Esophagus squamous epithelium (tissue), 5 donors: ENCODE data around the gene MYH7B. TPM values are rescaled to one million over a fixed set of nuclear protein-coding genes. Genes with fewer than 3 reads are reported as not detected.

ENCODE experiments used
- DNase-seq: peaks from one replicate; lab custom pipeline; 2025; lab: John Stamatoyannopoulos, UW
- H3K27ac ChIP-seq, 4 donors: fragments of 200-600 bp; sonication (generic); one replicate each; pipeline ENCODE4 v1.5.1; 2016 to 2019; ENCODE audit warnings: mild to moderate bottlenecking in 1 of 4
- H3K27me3 ChIP-seq, 4 donors: fragments of 200-600 bp; sonication (generic); 1 replicate in 3 of 4; 2 replicates in 1 of 4; pipeline versions ENCODE4 v1.5.1 to v1.6.0; 2017 to 2021; ENCODE audit warnings: antibody characterized with exemption in 1 of 4
- H3K36me3 ChIP-seq, 3 donors: fragments of 200-600 bp; sonication (generic); one replicate each; pipeline ENCODE4 v1.5.1; 2016 to 2019
- H3K4me1 ChIP-seq, 3 donors: fragments of 200-600 bp; sonication (generic); one replicate each; pipeline ENCODE4 v1.5.1; 2017 to 2019
- H3K4me3 ChIP-seq, 4 donors: fragments of 200-600 bp; sonication (generic); 1 replicate in 3 of 4; 2 replicates in 1 of 4; pipeline ENCODE4 v1.5.1; 2016 to 2019; ENCODE audit warnings: mild to moderate bottlenecking in 2 of 4, moderate library complexity in 1 of 4
- H3K9me3 ChIP-seq, 3 donors: fragments of 200-600 bp; sonication (generic); one replicate each; pipeline ENCODE4 v1.5.1; 2016 to 2019
- CTCF ChIP-seq, 6 experiments: fragments of 450-650 bp in 4 of 6; fragments of 200-600 bp in 2 of 6; sonication (generic) in 2 of 6; IDR thresholded peaks; one replicate each; pipeline ENCODE4 v1.5.1; 2016 to 2019; ENCODE audit warnings: antibody characterized with exemption in 6 of 6, mild to moderate bottlenecking in 4 of 6, moderate library complexity in 4 of 6
- POLR2A ChIP-seq, 4 donors: fragments of 450-650 bp; IDR thresholded peaks; one replicate each; pipeline ENCODE4 v1.6.1; 2017; ENCODE audit warnings: antibody characterized with exemption in 4 of 4, mild to moderate bottlenecking in 4 of 4, moderate library complexity in 3 of 4
- WGBS, 2 donors: methylation state at CpG; one replicate each; pipeline ENCODE4 v1.1.5; 2018; 5-methylcytosine and 5-hydroxymethylcytosine counted together
- intact Hi-C: fragments of 100-400 bp; cut with DNase I; formaldehyde crosslinking; loops from one replicate; pipeline ENCODE4 v1.15.0; 2022
- total RNA-seq, 4 donors: library from RNA; depleted of rRNA; stranded (reverse); fragments of >200 nt; gene quantifications; one replicate each; pipeline ENCODE4 v1.1.0, GENCODE V29; 2016
- donor health status: DM: yes; HTN: yes; CAD: no.

Gene MYH7B
- total RNA-seq, 4 donors from 2014 or later, result 0.19 TPM; not detected in 3

GRCh38 chr20:34986311-34987287, 30.9 kb downstream of the MYH7B start:
- H3K27ac ChIP-seq, result no peak overlapping the region
- H3K4me3 ChIP-seq, result no peak overlapping the region
- intact Hi-C loops, result no loop called here
- no peak for DNase-seq
- no peaks in the 10 kb centered on the region for H3K9me3 ChIP-seq
- no peak for TF ChIP-seq CTCF (IDR thresholded peaks at IDR 0.05)
- no peak for TF ChIP-seq POLR2A (IDR thresholded peaks at IDR 0.05)
- H3K27me3 ChIP-seq, result peaks cover 0 to 48% (median 6%) of the 10 kb centered on the region in 4 donors
- no peaks in the 10 kb centered on the region for H3K36me3 ChIP-seq
- H3K4me1 ChIP-seq, result peaks cover 0 to 16% (median 4%) of the 10 kb centered on the region in 3 donors
- 73 to 74% methylated on average over 4 to 8 of the region's 24 CpGs for WGBS, 2 donors

- WGBS, 2 donors, result 25 to 60% methylated on average over 1 to 5 of the region's 15 CpGs
- no peak for TF ChIP-seq CTCF (IDR thresholded peaks at IDR 0.05)
- TF ChIP-seq POLR2A (IDR thresholded peaks at IDR 0.05), result no peak
- intact Hi-C loops, result no loop called here
- H3K36me3 ChIP-seq, result no peaks in the 10 kb centered on the region
- H3K27me3 ChIP-seq, result peaks cover 0 to 40% (median 6%) of the 10 kb centered on the region in 4 donors
- no peak for DNase-seq
- H3K4me3 ChIP-seq, result no peak overlapping the region
- no peaks in the 10 kb centered on the region for H3K9me3 ChIP-seq
- peaks cover 0 to 16% (median 4%) of the 10 kb centered on the region in 3 donors for H3K4me1 ChIP-seq
- no peak overlapping the region for H3K27ac ChIP-seq
Measured at GRCh38 chr20:34987288-34988190, 31.9 kb downstream of the MYH7B start.

- Histone ChIP-seq H3K9me3 (no peaks in the 10 kb centered on the region), H3K4me1 (peaks cover 0 to 16% (median 4%) of the 10 kb centered on the region in 3 donors), H3K27me3 (peaks cover 0 to 34% (median 6%) of the 10 kb centered on the region in 4 donors), H3K27ac (no peak overlapping the region), H3K4me3 (no peak overlapping the region), H3K36me3 (peaks cover 0 to 6% (median 0%) of the 10 kb centered on the region in 3 donors)
- no peak for TF ChIP-seq CTCF (IDR thresholded peaks at IDR 0.05)
- no peak for TF ChIP-seq POLR2A (IDR thresholded peaks at IDR 0.05)
- DNase-seq, result no peak
- intact Hi-C loops, result no loop called here
- WGBS, 2 donors, result 82% methylated on average over 4 to 12 of the region's 12 CpGs
Measured at GRCh38 chr20:34988191-34988540, 32.5 kb downstream of the MYH7B start.

- no peak for DNase-seq
- Histone ChIP-seq H3K27me3 (peaks cover 0 to 25% (median 6%) of the 10 kb centered on the region in 4 donors), H3K4me1 (peaks cover 0 to 6% (median 4%) of the 10 kb centered on the region in 3 donors), H3K27ac (no peak overlapping the region), H3K9me3 (no peaks in the 10 kb centered on the region), H3K4me3 (no peak overlapping the region), H3K36me3 (peaks cover 0 to 15% (median 0%) of the 10 kb centered on the region in 3 donors)
- TF ChIP-seq CTCF (IDR thresholded peaks at IDR 0.05) (no peak), POLR2A (IDR thresholded peaks at IDR 0.05) (no peak)
- intact Hi-C loops, result no loop called here
- WGBS, 2 donors, result 78 to 80% methylated on average over 4 of the region's 4 CpGs
Measured at GRCh38 chr20:34989118-34989517, 33.5 kb downstream of the MYH7B start.
